PC-3 (cell line): ENCODE measurements around the gene RETSAT.

ENCODE experiments used
- EZH2 ChIP-seq: fragments of 300-600 bp; sonication (generic); IDR thresholded peaks from one replicate; pipeline ENCODE4 v1.6.1; 2017; ENCODE audit warnings: antibody characterized with exemption, mild to moderate bottlenecking, low read length; ENCODE audit not compliant: unreplicated experiment
- TF ChIP-seq, protein P1 (sequence below): fragments of 300-600 bp; sonication (generic); conservative IDR thresholded peaks from 2 replicates; pipeline ENCODE4 v1.5.1; 2017; ENCODE audit warnings: antibody characterized with exemption, low read depth, mild to moderate bottlenecking, low read length

DNA sequence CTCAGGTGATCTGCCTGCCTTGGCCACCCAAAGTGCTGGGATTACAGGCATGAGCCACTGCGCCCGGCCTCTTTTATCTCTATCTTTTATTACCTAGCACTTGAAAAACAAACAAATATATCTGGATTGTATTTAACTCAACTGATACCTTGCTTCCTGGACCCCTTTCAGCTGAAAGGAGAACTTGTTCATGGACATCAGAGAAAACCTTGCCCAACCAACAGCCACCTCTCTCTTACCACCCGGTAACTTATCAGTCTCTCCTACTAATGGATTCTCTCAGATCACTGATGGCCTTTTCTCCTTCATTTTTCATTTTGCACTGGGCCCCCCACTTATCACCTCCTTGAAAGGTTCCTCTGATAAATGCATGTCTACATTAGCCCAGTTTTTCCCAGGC, 6.7 kb downstream of the RETSAT start:
- no peak for TF ChIP-seq EZH2
- TF ChIP-seq, protein P1, sequence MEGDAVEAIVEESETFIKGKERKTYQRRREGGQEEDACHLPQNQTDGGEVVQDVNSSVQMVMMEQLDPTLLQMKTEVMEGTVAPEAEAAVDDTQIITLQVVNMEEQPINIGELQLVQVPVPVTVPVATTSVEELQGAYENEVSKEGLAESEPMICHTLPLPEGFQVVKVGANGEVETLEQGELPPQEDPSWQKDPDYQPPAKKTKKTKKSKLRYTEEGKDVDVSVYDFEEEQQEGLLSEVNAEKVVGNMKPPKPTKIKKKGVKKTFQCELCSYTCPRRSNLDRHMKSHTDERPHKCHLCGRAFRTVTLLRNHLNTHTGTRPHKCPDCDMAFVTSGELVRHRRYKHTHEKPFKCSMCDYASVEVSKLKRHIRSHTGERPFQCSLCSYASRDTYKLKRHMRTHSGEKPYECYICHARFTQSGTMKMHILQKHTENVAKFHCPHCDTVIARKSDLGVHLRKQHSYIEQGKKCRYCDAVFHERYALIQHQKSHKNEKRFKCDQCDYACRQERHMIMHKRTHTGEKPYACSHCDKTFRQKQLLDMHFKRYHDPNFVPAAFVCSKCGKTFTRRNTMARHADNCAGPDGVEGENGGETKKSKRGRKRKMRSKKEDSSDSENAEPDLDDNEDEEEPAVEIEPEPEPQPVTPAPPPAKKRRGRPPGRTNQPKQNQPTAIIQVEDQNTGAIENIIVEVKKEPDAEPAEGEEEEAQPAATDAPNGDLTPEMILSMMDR: no peak
